Spleen (tissue), 11 donors: ENCODE data around the gene TMA7. TPM values are rescaled to one million over a fixed set of nuclear protein-coding genes. Genes with fewer than 3 reads are reported as not detected.

Experiments used
- DNase-seq: peaks from one replicate; pipeline ENCODE4 v3.0.0-alpha.2; 2020
- H3K27ac ChIP-seq, 8 donors: fragments of 200-600 bp; sonication (generic) in 7 of 8; 1 replicate in 4 of 8; 2 replicates in 4 of 8; pipeline versions ENCODE4 v1.5.0 to v1.8.0; 2016 to 2021; ENCODE audit warnings: inconsistent platforms in 4 of 8, mild to moderate bottlenecking in 4 of 8, moderate library complexity in 1 of 8
- H3K27me3 ChIP-seq, 7 donors: fragments of 200-600 bp; sonication (generic) in 6 of 7; replicated peaks in 1 of 7; 1 replicate in 4 of 7; 2 replicates in 3 of 7; pipeline versions ENCODE4 v1.5.0 to v1.8.0; 2016 to 2021; ENCODE audit warnings: inconsistent platforms in 3 of 7, mild to moderate bottlenecking in 1 of 7
- H3K36me3 ChIP-seq, 6 donors: fragments of 200-600 bp; sonication (generic) in 5 of 6; 1 replicate in 4 of 6; 2 replicates in 2 of 6; pipeline versions ENCODE4 v1.5.0 to v1.8.0; 2016 to 2021; ENCODE audit warnings: inconsistent platforms in 2 of 6
- H3K4me1 ChIP-seq, 6 donors: fragments of 200-600 bp; sonication (generic) in 5 of 6; 1 replicate in 3 of 6; 2 replicates in 3 of 6; pipeline versions ENCODE4 v1.5.0 to v1.8.0; 2016 to 2021; ENCODE audit warnings: inconsistent platforms in 3 of 6
- H3K4me3 ChIP-seq, 8 donors: fragments of 200-600 bp; sonication (generic) in 7 of 8; 1 replicate in 4 of 8; 2 replicates in 4 of 8; pipeline versions ENCODE4 v1.5.0 to v1.8.0; 2016 to 2021; ENCODE audit warnings: inconsistent platforms in 4 of 8, mild to moderate bottlenecking in 4 of 8, moderate library complexity in 2 of 8
- H3K9me3 ChIP-seq, 8 donors: fragments of 200-600 bp; sonication (generic) in 7 of 8; 1 replicate in 4 of 8; 2 replicates in 4 of 8; pipeline versions ENCODE4 v1.5.0 to v1.8.0; 2016 to 2021; ENCODE audit warnings: inconsistent platforms in 4 of 8
- CTCF ChIP-seq, 11 experiments: fragments of 200-600 bp in 7 of 11; fragments of 450-650 bp in 4 of 11; sonication (generic) in 4 of 11; IDR thresholded peaks in 8 of 11; conservative IDR thresholded peaks in 3 of 11; 1 replicate in 7 of 11; 2 replicates in 4 of 11; pipeline versions ENCODE4 v1.4.0 to v1.8.0; 2016 to 2021; ENCODE audit warnings: antibody characterized with exemption in 11 of 11, inconsistent platforms in 4 of 11, mild to moderate bottlenecking in 1 of 11
- POLR2A ChIP-seq, 3 donors: fragments of 450-650 bp; IDR thresholded peaks; one replicate each; pipeline ENCODE4 v1.5.1; 2017; ENCODE audit warnings: antibody characterized with exemption in 3 of 3, mild to moderate bottlenecking in 1 of 3
- POLR2AphosphoS5 ChIP-seq, 3 donors: sonication (generic); formaldehyde crosslinking; IDR thresholded peaks; one replicate each; pipeline ENCODE4 v1.5.1; 2017; ENCODE audit warnings: antibody characterized with exemption in 3 of 3
- WGBS, 5 donors: extraction: QIAGEN DNeasy Blood & Tissue Kit in 3 of 5; methylation state at CpG; one replicate each; pipeline versions ENCODE4 v1.1.5 to v1.1.7; 2013 to 2018; 5-methylcytosine and 5-hydroxymethylcytosine counted together
- intact Hi-C: fragments of 100-400 bp; cut with DNase I; formaldehyde crosslinking; loops from one replicate; pipeline ENCODE4 v1.15.0; 2023; ENCODE audit warnings: low total_unique reads
- polyA plus RNA-seq, 3 donors: library from polyadenylated mRNA; stranded (reverse); fragments of 200-250 nt; gene quantifications; one replicate each; pipeline ENCODE4 v1.2.1, GENCODE V29; 2013
- total RNA-seq, 7 donors: library from RNA; depleted of rRNA in 3 of 7; stranded (reverse); fragments of >200 nt in 3 of 7; fragmentation: NEBNext Ultra II Directional in 4 of 7; extraction: Animal tissue kit (Norgen Biotek cat#: 25700) in 4 of 7; gene quantifications; one replicate each; pipeline versions ENCODE4 v1.1.0 to v1.2.1, GENCODE V29; 2016 to 2021
- donor health status: healthy with polysubstance abuse.
- donor health status: DM: no; HTN: no; CAD: no; lungs with moderate emphysema.
- donor health status: DM: no; HTN: no; CAD: no.
- donor health status: Bipolar disorder and iron deficiency.
- donor health status: healthy.
- donor health status: DM: no; HTN: no; CAD: no.
- donor health status: DM: yes; HTN: yes; CAD: no.

The TMA7 gene
- total and polyA plus RNA-seq, 10 donors: 145 to 753 (median 216) TPM

- Histone ChIP-seq H3K4me3 (no peak overlapping the region), H3K4me1 (peaks cover 22 to 81% (median 53%) of the 10 kb centered on the region in 6 donors), H3K27me3 (no peaks in the 10 kb centered on the region), H3K9me3 (no peaks in the 10 kb centered on the region), H3K36me3 (peaks cover 0 to 38% (median 19%) of the 10 kb centered on the region in 6 donors), H3K27ac (peak overlapping the region in 2 of 8 donors; percentile 63 to 89)
- intact Hi-C loops: loop anchor here (10.0 kb wide), 1 partner anchor 162 kb away; no protein-coding TSS in a partner anchor
- TF ChIP-seq CTCF (IDR thresholded peaks at IDR 0.05 in 8 of 11, conservative IDR thresholded peaks at IDR 0.05 in 3 of 11) (no peak), POLR2A (IDR thresholded peaks at IDR 0.05) (no peak), POLR2AphosphoS5 (IDR thresholded peaks at IDR 0.05) (no peak)
- DNase-seq: no peak
- WGBS, 5 donors: 89 to 97% (median 90%) methylated on average over 7 of the region's 7 CpGs
Observed at GRCh38 chr3:48436855-48437254, 3.2 kb upstream of the TMA7 start.

- intact Hi-C loops: loop anchor here (10.0 kb wide), 1 partner anchor 163 kb away; no protein-coding TSS in a partner anchor
- TF ChIP-seq POLR2A (IDR thresholded peaks at IDR 0.05): no peak
- no peak for TF ChIP-seq CTCF (IDR thresholded peaks at IDR 0.05 in 8 of 11, conservative IDR thresholded peaks at IDR 0.05 in 3 of 11)
- no peak for TF ChIP-seq POLR2AphosphoS5 (IDR thresholded peaks at IDR 0.05)
- no peak for DNase-seq
- no peaks in the 10 kb centered on the region for H3K27me3 ChIP-seq
- H3K4me3 ChIP-seq: no peak overlapping the region
- H3K27ac ChIP-seq: no peak overlapping the region
- H3K4me1 ChIP-seq: peaks cover 24 to 82% (median 56%) of the 10 kb centered on the region in 6 donors
- H3K36me3 ChIP-seq: peaks cover 0 to 38% (median 21%) of the 10 kb centered on the region in 6 donors
- H3K9me3 ChIP-seq: no peaks in the 10 kb centered on the region
- 74 to 82% (median 77%) methylated on average over 4 of the region's 4 CpGs for WGBS, 5 donors
Observed at GRCh38 chr3:48437812-48438211, 2.2 kb upstream of the TMA7 start.

- TF ChIP-seq POLR2AphosphoS5 (IDR thresholded peaks at IDR 0.05) (no peak), CTCF (IDR thresholded peaks at IDR 0.05 in 8 of 11, conservative IDR thresholded peaks at IDR 0.05 in 3 of 11) (no peak), POLR2A (IDR thresholded peaks at IDR 0.05) (no peak)
- no peaks in the 10 kb centered on the region for H3K27me3 ChIP-seq
- H3K4me1 ChIP-seq: peaks cover 25 to 78% (median 44%) of the 10 kb centered on the region in 6 donors
- H3K4me3 ChIP-seq: peak overlapping the region; percentile 64 to 94 (median 81)
- H3K9me3 ChIP-seq: no peaks in the 10 kb centered on the region
- intact Hi-C loops: loop anchor here (10.0 kb wide), 1 partner anchor 64 kb away; the partner anchor contains the start of gene SHISA5
- 1 to 3% (median 1%) methylated on average over 21 of the region's 21 CpGs for WGBS, 5 donors
- no peak for DNase-seq
- peaks cover 0 to 41% (median 31%) of the 10 kb centered on the region in 6 donors for H3K36me3 ChIP-seq
- peak overlapping the region; percentile 89 to 96 (median 96) for H3K27ac ChIP-seq
Observed at GRCh38 chr3:48440590-48440958, 517 bp downstream of the TMA7 start.

- H3K9me3 ChIP-seq: no peaks in the 10 kb centered on the region
- no peaks in the 10 kb centered on the region for H3K27me3 ChIP-seq
- H3K36me3 ChIP-seq: peaks cover 0 to 41% (median 31%) of the 10 kb centered on the region in 6 donors
- H3K27ac ChIP-seq: peak overlapping the region in 3 of 8 donors; percentile 91 to 96 (median 96)
- WGBS, 5 donors: 61 to 79% (median 65%) methylated on average over 6 of the region's 6 CpGs
- no peak for DNase-seq
- H3K4me1 ChIP-seq: peaks cover 22 to 76% (median 45%) of the 10 kb centered on the region in 6 donors
- no peak for TF ChIP-seq POLR2AphosphoS5 (IDR thresholded peaks at IDR 0.05)
- no peak for TF ChIP-seq POLR2A (IDR thresholded peaks at IDR 0.05)
- no peak for TF ChIP-seq CTCF (IDR thresholded peaks at IDR 0.05 in 8 of 11, conservative IDR thresholded peaks at IDR 0.05 in 3 of 11)
- intact Hi-C loops: loop anchor here (10.0 kb wide), 1 partner anchor 63 kb away; the partner anchor contains the start of gene SHISA5
- H3K4me3 ChIP-seq: peak overlapping the region in 3 of 8 donors; percentile 81 to 94 (median 83)
Observed at GRCh38 chr3:48441940-48442339, 1.9 kb downstream of the TMA7 start.
